K562 (cell line): ENCODE measurements around the gene SUMF1. TPM values are rescaled to one million over a fixed set of nuclear protein-coding genes. Genes with fewer than 3 reads are reported as not detected.

Source experiments
- FOXJ3 ChIP-seq: sonication (generic); formaldehyde crosslinking; IDR thresholded peaks from 2 replicates; pipeline ENCODE4 v1.4.0; 2020; ENCODE audit warnings: mild to moderate bottlenecking, missing genetic modification reagents
- IRF2 ChIP-seq: sonication (generic); formaldehyde crosslinking; IDR thresholded peaks from 2 replicates; pipeline ENCODE4 v1.8.1; 2022; ENCODE audit warnings: mild to moderate bottlenecking, missing genetic modification reagents
- LCOR ChIP-seq: sonication (generic); formaldehyde crosslinking; IDR thresholded peaks from 2 replicates; pipeline ENCODE4 v1.8.0; 2022; ENCODE audit warnings: mild to moderate bottlenecking, missing genetic modification reagents
- MXI1 ChIP-seq: IDR thresholded peaks from 2 replicates; pipeline ENCODE4 v1.6.1; 2011; ENCODE audit warnings: low read depth, mild to moderate bottlenecking, improper control_type of control experiment, low read length
- PRMT5 ChIP-seq: sonication (generic); formaldehyde crosslinking; IDR thresholded peaks from 2 replicates; pipeline ENCODE4 v1.5.0; 2020; ENCODE audit warnings: missing genetic modification reagents
- RNF2 ChIP-seq: sonication (generic); IDR thresholded peaks from 2 replicates; pipeline ENCODE4 v1.6.1; 2016
- polyA plus RNA-seq, 8 experiments: library from polyadenylated mRNA; depleted of rRNA in 4 of 8; stranded (reverse) in 5 of 8; unstranded in 3 of 8; fragments of >200 nt; fragmentation: Nextera tagmentation in 2 of 8; fragmentation: Illumina TruSeq in 1 of 8; extraction: Ambion mirVana in 2 of 8; extraction: Trizol in 1 of 8; gene quantifications; 2 replicates each; pipeline versions ENCODE4 v1.2.1 to v1.2.3, GENCODE V29; 2011 to 2014; ENCODE audit warnings: inconsistent platforms in 1 of 8, missing spikeins in 1 of 8
- total RNA-seq, 7 experiments: library from RNA; depleted of rRNA in 6 of 7; stranded (reverse); fragments of >200 nt in 6 of 7; fragmentation: Illumina TruSeq in 2 of 7; extraction: Trizol in 2 of 7; gene quantifications; 2 replicates each; pipeline versions ENCODE4 v1.2.1 to v1.2.3, GENCODE V29; 2011 to 2021; ENCODE audit warnings: low replicate concordance in 1 of 7
- TF ChIP-seq, protein P1 (sequence below): fragments of 250-450 bp; sonication (Bioruptor Pico); IDR thresholded peaks from 2 replicates; pipeline ENCODE4 v1.4.0; 2020
- TF ChIP-seq, protein P2 (sequence below): fragments of 250-450 bp; sonication (Bioruptor Pico); IDR thresholded peaks from 2 replicates; pipeline ENCODE4 v1.4.0; 2020

The SUMF1 gene
- total and polyA plus RNA-seq, 9 of the 15 experiments (the other 6 are each of a cell fraction or from before 2014, with no cell fraction given) = 1.3 to 7.4 (median 4.2) TPM

DNA sequence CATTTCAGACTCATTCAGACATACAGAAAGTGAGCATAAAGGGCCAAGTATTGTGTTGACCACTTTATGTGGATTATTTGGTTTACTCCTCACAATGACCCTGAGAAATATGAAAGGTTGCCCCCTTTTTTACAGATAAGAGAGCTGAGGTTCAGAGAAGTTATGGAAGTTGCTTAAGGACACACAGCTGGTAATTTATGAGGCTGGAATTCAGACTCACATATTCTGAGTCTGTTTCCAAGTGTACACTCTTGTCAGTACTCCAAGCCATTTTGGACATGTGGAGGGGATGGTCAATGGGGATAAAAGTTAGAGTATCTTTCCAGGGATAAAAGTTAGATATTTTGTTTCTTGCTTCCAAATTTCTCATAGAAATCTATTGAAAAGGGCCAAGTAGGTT, 42.0 kb upstream of the SUMF1 start (continued):
- TF ChIP-seq, protein P1, sequence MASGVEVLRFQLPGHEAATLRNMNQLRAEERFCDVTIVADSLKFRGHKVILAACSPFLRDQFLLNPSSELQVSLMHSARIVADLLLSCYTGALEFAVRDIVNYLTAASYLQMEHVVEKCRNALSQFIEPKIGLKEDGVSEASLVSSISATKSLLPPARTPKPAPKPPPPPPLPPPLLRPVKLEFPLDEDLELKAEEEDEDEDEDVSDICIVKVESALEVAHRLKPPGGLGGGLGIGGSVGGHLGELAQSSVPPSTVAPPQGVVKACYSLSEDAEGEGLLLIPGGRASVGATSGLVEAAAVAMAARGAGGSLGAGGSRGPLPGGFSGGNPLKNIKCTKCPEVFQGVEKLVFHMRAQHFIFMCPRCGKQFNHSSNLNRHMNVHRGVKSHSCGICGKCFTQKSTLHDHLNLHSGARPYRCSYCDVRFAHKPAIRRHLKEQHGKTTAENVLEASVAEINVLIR (CRISPR knock-in tag) = no peak
- TF ChIP-seq, protein P2, sequence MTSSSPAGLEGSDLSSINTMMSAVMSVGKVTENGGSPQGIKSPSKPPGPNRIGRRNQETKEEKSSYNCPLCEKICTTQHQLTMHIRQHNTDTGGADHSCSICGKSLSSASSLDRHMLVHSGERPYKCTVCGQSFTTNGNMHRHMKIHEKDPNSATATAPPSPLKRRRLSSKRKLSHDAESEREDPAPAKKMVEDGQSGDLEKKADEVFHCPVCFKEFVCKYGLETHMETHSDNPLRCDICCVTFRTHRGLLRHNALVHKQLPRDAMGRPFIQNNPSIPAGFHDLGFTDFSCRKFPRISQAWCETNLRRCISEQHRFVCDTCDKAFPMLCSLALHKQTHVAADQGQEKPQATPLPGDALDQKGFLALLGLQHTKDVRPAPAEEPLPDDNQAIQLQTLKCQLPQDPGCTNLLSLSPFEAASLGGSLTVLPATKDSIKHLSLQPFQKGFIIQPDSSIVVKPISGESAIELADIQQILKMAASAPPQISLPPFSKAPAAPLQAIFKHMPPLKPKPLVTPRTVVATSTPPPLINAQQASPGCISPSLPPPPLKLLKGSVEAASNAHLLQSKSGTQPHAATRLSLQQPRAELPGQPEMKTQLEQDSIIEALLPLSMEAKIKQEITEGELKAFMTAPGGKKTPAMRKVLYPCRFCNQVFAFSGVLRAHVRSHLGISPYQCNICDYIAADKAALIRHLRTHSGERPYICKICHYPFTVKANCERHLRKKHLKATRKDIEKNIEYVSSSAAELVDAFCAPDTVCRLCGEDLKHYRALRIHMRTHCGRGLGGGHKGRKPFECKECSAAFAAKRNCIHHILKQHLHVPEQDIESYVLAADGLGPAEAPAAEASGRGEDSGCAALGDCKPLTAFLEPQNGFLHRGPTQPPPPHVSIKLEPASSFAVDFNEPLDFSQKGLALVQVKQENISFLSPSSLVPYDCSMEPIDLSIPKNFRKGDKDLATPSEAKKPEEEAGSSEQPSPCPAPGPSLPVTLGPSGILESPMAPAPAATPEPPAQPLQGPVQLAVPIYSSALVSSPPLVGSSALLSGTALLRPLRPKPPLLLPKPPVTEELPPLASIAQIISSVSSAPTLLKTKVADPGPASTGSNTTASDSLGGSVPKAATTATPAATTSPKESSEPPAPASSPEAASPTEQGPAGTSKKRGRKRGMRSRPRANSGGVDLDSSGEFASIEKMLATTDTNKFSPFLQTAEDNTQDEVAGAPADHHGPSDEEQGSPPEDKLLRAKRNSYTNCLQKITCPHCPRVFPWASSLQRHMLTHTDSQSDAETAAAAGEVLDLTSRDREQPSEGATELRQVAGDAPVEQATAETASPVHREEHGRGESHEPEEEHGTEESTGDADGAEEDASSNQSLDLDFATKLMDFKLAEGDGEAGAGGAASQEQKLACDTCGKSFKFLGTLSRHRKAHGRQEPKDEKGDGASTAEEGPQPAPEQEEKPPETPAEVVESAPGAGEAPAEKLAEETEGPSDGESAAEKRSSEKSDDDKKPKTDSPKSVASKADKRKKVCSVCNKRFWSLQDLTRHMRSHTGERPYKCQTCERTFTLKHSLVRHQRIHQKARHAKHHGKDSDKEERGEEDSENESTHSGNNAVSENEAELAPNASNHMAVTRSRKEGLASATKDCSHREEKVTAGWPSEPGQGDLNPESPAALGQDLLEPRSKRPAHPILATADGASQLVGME (CRISPR knock-in tag) = no peak
- TF ChIP-seq MXI1 (no peak), PRMT5 (CRISPR knock-in tag) (no peak), RNF2 (no peak), FOXJ3 (CRISPR knock-in tag) (no peak), LCOR (CRISPR knock-in tag) (no peak), IRF2 (CRISPR knock-in tag) (no peak)
